GM12878 (cell line): Measurements from ENCODE around the gene RELL2. TPM values are rescaled to one million over a fixed set of nuclear protein-coding genes. Genes with fewer than 3 reads are reported as not detected.

Experiments
- ATAC-seq: fragments of 200-7000 bp; cut with Tn5 transposase; 3 replicates; pipeline ENCODE4 v1.9.1; 2020; ENCODE audit warnings: mild to moderate bottlenecking, moderate library complexity
- BruUV-seq: library from RNA; stranded (reverse); fragments of 400-500 nt; replicated peaks from 2 replicates; lab custom pipeline; 2021; lab: Mats Ljungman, UMichigan
- CTCF ChIA-PET: fragments of 300-600 bp; sonication (Branson Sonifier 250); formaldehyde crosslinking; extraction: SDS; loops from one replicate; lab custom pipeline; 2021; ENCODE audit warnings: inconsistent platforms; lab: Yijun Ruan, JAX
- POLR2A ChIA-PET: fragments of 350-600 bp; formaldehyde crosslinking; extraction: SDS; loops from one replicate; lab custom pipeline; 2021; ENCODE audit warnings: inconsistent platforms; lab: Charles Lee
- RAD21 ChIA-PET: fragments of 300-600 bp; sonication (Branson Sonifier 250); formaldehyde crosslinking; loops from one replicate; lab custom pipeline; 2023; ENCODE audit warnings: antibody characterized with exemption; ENCODE audit not compliant: unreplicated experiment; lab: Charles Lee
- SMC1A ChIA-PET: fragments of 300-600 bp; sonication (Branson Sonifier 250); formaldehyde crosslinking; loops from one replicate; lab custom pipeline; 2023; ENCODE audit not compliant: unreplicated experiment, uncharacterized antibody; lab: Charles Lee
- DNase-seq: peaks from one replicate; pipeline ENCODE4 v3.0.0-alpha.2; 2011; ENCODE audit warnings: low read depth, low spot score
- FAIRE-seq: peaks from 3 replicates; lab custom pipeline; 2011; peaks lifted over from hg19 to GRCh38; lab: Jason Lieb, UNC
- H2AFZ ChIP-seq: 2 replicates; pipeline ENCODE4 v1.6.0; 2011; ENCODE audit warnings: low read depth, low read length, control low read depth; ENCODE audit not compliant: control insufficient read depth
- H3K27ac ChIP-seq: 2 replicates; pipeline ENCODE4 v1.5.1; 2011; ENCODE audit warnings: control low read depth; ENCODE audit not compliant: control insufficient read depth, insufficient read depth
- H3K27me3 ChIP-seq, 2 experiments: replicated peaks in 1 of 2; 2 replicates each; pipeline versions ENCODE4 v1.6.0 to v1.6.1; 2011; ENCODE audit warnings: low read length in 1 of 2; ENCODE audit not compliant: control insufficient read depth in 2 of 2, insufficient read depth in 2 of 2
- H3K36me3 ChIP-seq, 2 experiments: 2 replicates each; pipeline ENCODE4 v1.5.1; 2011; ENCODE audit warnings: low read length in 1 of 2; ENCODE audit not compliant: control insufficient read depth in 2 of 2, insufficient read depth in 2 of 2
- H3K4me1 ChIP-seq: 2 replicates; pipeline ENCODE4 v1.6.1; 2011; ENCODE audit warnings: mild to moderate bottlenecking, low read length, moderate library complexity, mixed read lengths; ENCODE audit not compliant: control insufficient read depth, insufficient read depth
- H3K4me2 ChIP-seq: 2 replicates; pipeline ENCODE4 v1.6.0; 2011; ENCODE audit warnings: control low read depth; ENCODE audit not compliant: control insufficient read depth, insufficient read depth
- H3K4me3 ChIP-seq: fragments of 200-600 bp; sonication (generic); 2 replicates; pipeline ENCODE4 v1.5.1; 2016
- H3K79me2 ChIP-seq: 2 replicates; pipeline ENCODE4 v1.6.0; 2011; ENCODE audit warnings: low read length; ENCODE audit not compliant: control insufficient read depth, insufficient read depth
- H3K9ac ChIP-seq: 2 replicates; pipeline ENCODE4 v1.8.0; 2011; ENCODE audit warnings: low read length, control low read depth, mixed read lengths; ENCODE audit not compliant: control insufficient read depth, insufficient read depth
- H3K9me3 ChIP-seq: replicated peaks from 3 replicates; pipeline ENCODE4 v1.5.1; 2011; ENCODE audit warnings: mild to moderate bottlenecking, low read length; ENCODE audit not compliant: control insufficient read depth, insufficient read depth
- H4K20me1 ChIP-seq: 2 replicates; pipeline ENCODE4 v1.6.0; 2011; ENCODE audit not compliant: control insufficient read depth, insufficient read depth
- CBX5 ChIP-seq: sonication (generic); IDR thresholded peaks from 2 replicates; pipeline ENCODE4 v1.6.1; 2016; ENCODE audit warnings: low read depth, moderate library complexity, mild to moderate bottlenecking, inconsistent platforms
- E2F4 ChIP-seq: IDR thresholded peaks from 2 replicates; pipeline ENCODE4 v1.6.1; 2012; ENCODE audit warnings: low read depth, low read length, improper control_type of control experiment
- ESRRA ChIP-seq: IDR thresholded peaks from 2 replicates; pipeline ENCODE4 v1.6.1; 2012; ENCODE audit warnings: mild to moderate bottlenecking, low read length, improper control_type of control experiment
- GABPA ChIP-seq: IDR thresholded peaks from 2 replicates; pipeline ENCODE4 v1.6.1; 2014; ENCODE audit warnings: antibody characterized with exemption, low read depth, mild to moderate bottlenecking, inconsistent platforms
- HSF1 ChIP-seq: fragments of 150-350 bp; IDR thresholded peaks from 2 replicates; pipeline ENCODE4 v1.6.1; 2014; ENCODE audit warnings: mild to moderate bottlenecking, low read depth, low read length
- MTA2 ChIP-seq: fragments of 450-650 bp; IDR thresholded peaks from 2 replicates; pipeline ENCODE4 v1.6.1; 2016; ENCODE audit warnings: low read depth, mild to moderate bottlenecking, moderate library complexity
- NR2C2 ChIP-seq: IDR thresholded peaks from 2 replicates; pipeline ENCODE4 v1.6.1; 2011; ENCODE audit warnings: borderline replicate concordance, low read depth; ENCODE audit not compliant: control insufficient read depth, insufficient read length
- PBX3 ChIP-seq: IDR thresholded peaks from 2 replicates; pipeline ENCODE4 v1.6.1; 2011; ENCODE audit warnings: mild to moderate bottlenecking, low read depth, low read length, moderate library complexity; ENCODE audit not compliant: insufficient replicate concordance
- PKNOX1 ChIP-seq: fragments of 450-650 bp; IDR thresholded peaks from 2 replicates; pipeline ENCODE4 v1.6.1; 2016; ENCODE audit warnings: mild to moderate bottlenecking
- POLR2AphosphoS5 ChIP-seq: IDR thresholded peaks from 2 replicates; pipeline ENCODE4 v1.6.1; 2011; ENCODE audit warnings: mild to moderate bottlenecking, low read length, inconsistent platforms
- RBBP5 ChIP-seq: fragments of 200-600 bp; sonication (generic); conservative IDR thresholded peaks from 2 replicates; pipeline ENCODE4 v1.6.1; 2016
- RCOR1 ChIP-seq: conservative IDR thresholded peaks from 2 replicates; pipeline ENCODE4 v1.6.1; 2012; ENCODE audit warnings: low read depth, low read length, improper control_type of control experiment
- SIN3A ChIP-seq: IDR thresholded peaks from 2 replicates; pipeline ENCODE4 v1.6.1; 2012; ENCODE audit warnings: low read depth, low read length, improper control_type of control experiment
- SMARCA5 ChIP-seq: fragments of 450-650 bp; IDR thresholded peaks from 2 replicates; pipeline ENCODE4 v1.6.1; 2017; ENCODE audit warnings: mild to moderate bottlenecking
- SP1 ChIP-seq: IDR thresholded peaks from one replicate; pipeline ENCODE4 v1.6.1; 2011; ENCODE audit warnings: low read depth, low read length
- SUPT20H ChIP-seq: IDR thresholded peaks from 2 replicates; pipeline ENCODE4 v1.6.1; 2011; ENCODE audit warnings: low read depth, mild to moderate bottlenecking, low read length, moderate library complexity, borderline replicate concordance; ENCODE audit not compliant: control insufficient read depth
- USF1 ChIP-seq: IDR thresholded peaks from 2 replicates; pipeline ENCODE4 v1.6.1; 2011; ENCODE audit warnings: borderline replicate concordance, low read depth, mild to moderate bottlenecking, moderate library complexity, mixed read lengths, low read length; ENCODE audit not compliant: insufficient read depth; ENCODE audit errors: extremely low read length
- WGBS: methylation state at CpG from one replicate; pipeline ENCODE4 v1.1.6; 2016; ENCODE audit warnings: low lambda C conversion rate; ENCODE audit not compliant: insufficient replicate concordance, insufficient coverage; ENCODE audit errors: missing lambda C conversion rate; 5-methylcytosine and 5-hydroxymethylcytosine counted together
- in situ Hi-C: fragments of 300-500 bp; cut with MboI; formaldehyde crosslinking; loops from 9 replicates; pipeline ENCODE4 v1.14.3; 2018; ENCODE audit warnings: mixed read lengths
- intact Hi-C: fragments of 100-400 bp; cut with micrococcal nuclease; formaldehyde crosslinking; loops from one replicate; pipeline ENCODE4 v1.14.2; 2022; ENCODE audit not compliant: unreplicated experiment
- polyA plus RNA-seq, 11 experiments: library from polyadenylated mRNA; depleted of rRNA in 4 of 11; unstranded in 6 of 11; stranded (reverse) in 5 of 11; fragments of >200 nt; fragmentation: Nextera tagmentation in 4 of 11; fragmentation: Illumina TruSeq in 1 of 11; extraction: Ambion mirVana in 4 of 11; extraction: Trizol in 1 of 11; gene quantifications; 1 replicate in 1 of 11; 2 replicates in 10 of 11; pipeline versions ENCODE4 v1.2.1 to v1.2.3, GENCODE V29; 2011 to 2016; ENCODE audit warnings: inconsistent platforms in 2 of 11, missing spikeins in 2 of 11, low read depth in 1 of 11
- total RNA-seq, 4 experiments: library from RNA; depleted of rRNA in 3 of 4; stranded (reverse); fragments of >200 nt in 3 of 4; fragmentation: Illumina TruSeq in 1 of 4; extraction: Trizol in 1 of 4; gene quantifications; 2 replicates each; pipeline versions ENCODE4 v1.2.1 to v1.2.3, GENCODE V29; 2013 to 2021

Gene RELL2
- total and polyA plus RNA-seq, 10 of the 15 experiments (the other 5 are each of a cell fraction or from before 2014, with no cell fraction given), result 0.23 to 21.4 (median 7.1) TPM

GRCh38 chr5:141633871-141634561 lies 2.8 kb upstream of the RELL2 start:
- intact Hi-C loops, result loop anchor here (2.0 kb wide), 1 partner anchor 15 kb away; the partner anchor contains the start of gene DIAPH1
- DNase-seq (peak; percentile 67), FAIRE-seq (peak; percentile 61), ATAC-seq (peak; percentile 69)
- no peaks in the 10 kb centered on the region for H4K20me1 ChIP-seq
- H3K9ac ChIP-seq, result peak overlapping the region; percentile 25; the same call in 1 of the 2 replicates
- BruUV-seq, result no TSS peak
- RAD21 ChIA-PET, result interaction anchor here (1.0 to 8.2 kb wide), 12 partner anchors 8 to 327 kb away, joined by 3 to 124 read pairs (median 6); partner anchors contain the start of gene DIAPH1
- SMC1A ChIA-PET, result interaction anchor here (1.1 to 12.9 kb wide), 11 partner anchors 8 to 70 kb away, joined by 3 to 245 read pairs (median 9); partner anchors contain the start of genes DIAPH1 and FCHSD1
- CTCF ChIA-PET, result interaction anchor here (1.1 to 11.2 kb wide), 18 partner anchors 9 to 335 kb away, joined by 3 to 137 read pairs (median 7); partner anchors contain the start of genes DIAPH1, FCHSD1, PCDHGA11 and RNF14
- in situ Hi-C loops, result no loop called here
- no peaks in the 10 kb centered on the region for H3K9me3 ChIP-seq
- 19% methylated on average over 5 of the region's 5 CpGs for WGBS
- H3K4me3 ChIP-seq, result peak overlapping the region; percentile 85
- H3K79me2 ChIP-seq, result peaks cover 59% of the 10 kb centered on the region
- POLR2A ChIA-PET, result interaction anchor here (0.6 to 11.5 kb wide), 12 partner anchors 10 to 1597 kb away, joined by 3 to 215 read pairs (median 4); partner anchors contain the start of genes DIAPH1 and FCHSD1
- H3K27me3 ChIP-seq, result no peaks in the 10 kb centered on the region
- H2AFZ ChIP-seq, result no peak overlapping the region
- peaks cover 6 to 17% of the 10 kb centered on the region in 2 experiments for H3K36me3 ChIP-seq
- H3K4me2 ChIP-seq, result peak overlapping the region; percentile 98
- H3K4me1 ChIP-seq, result peaks cover 37% of the 10 kb centered on the region
- H3K27ac ChIP-seq, result peak overlapping the region; percentile 61
- TF ChIP-seq SIN3A (no peak), RBBP5 (no peak), SP1 (no peak), SMARCA5 (peak; percentile 99), RCOR1 (0 out of 2 replicates have a peak, but pooled peaks have one; percentile 84), E2F4 (no peak), MTA2 (peak; percentile 78), SUPT20H (no peak), GABPA (no peak), HSF1 (no peak), PKNOX1 (no peak), POLR2AphosphoS5 (no peak), NR2C2 (no peak), CBX5 (peak; percentile 74; the same call in 1 of the 2 replicates), USF1 (no peak), ESRRA (no peak), PBX3 (no peak)
